ENCODE results near the gene AGER.

GRCh38 chr6:32175322-32175710 lies 8.7 kb downstream of the AGER start:
- TF ChIP-seq EZH2 (IDR thresholded peaks at IDR 0.05; ENCODE audit: borderline replicate concordance, low read depth, low read length, severe bottlenecking) (no peak), CTCF (IDR thresholded peaks at IDR 0.05; ENCODE audit: borderline replicate concordance, extremely low read depth, low read length, poor library complexity, severe bottlenecking) (no peak)
